Osteocyte (in vitro differentiated cells): ENCODE data around the gene BCAS4. TPM values are rescaled to one million over a fixed set of nuclear protein-coding genes. Genes with fewer than 3 reads are reported as not detected.
A peak's percentile ranks its signal among the peaks of the same experiment; 100 is the strongest.

ENCODE experiments used
- DNase-seq: peaks from one replicate; pipeline ENCODE4 v3.0.0; 2021; ENCODE audit warnings: mixed read lengths; ENCODE audit not compliant: unreplicated experiment; ENCODE audit errors: extremely low spot score
- H3K27ac Mint-ChIP-seq: one replicate; pipeline ENCODE4 v1.8.0; 2021; ENCODE audit warnings: mild to moderate bottlenecking, mixed read lengths; ENCODE audit not compliant: unreplicated experiment
- H3K27me3 Mint-ChIP-seq: one replicate; pipeline ENCODE4 v1.8.0; 2021; ENCODE audit warnings: mixed read lengths; ENCODE audit not compliant: unreplicated experiment
- H3K36me3 Mint-ChIP-seq: one replicate; pipeline ENCODE4 v1.8.0; 2021; ENCODE audit warnings: mixed read lengths; ENCODE audit not compliant: unreplicated experiment
- H3K4me1 Mint-ChIP-seq: one replicate; pipeline ENCODE4 v1.8.0; 2021; ENCODE audit warnings: mixed read lengths; ENCODE audit not compliant: unreplicated experiment
- H3K4me3 Mint-ChIP-seq: one replicate; pipeline ENCODE4 v1.8.0; 2021; ENCODE audit warnings: mild to moderate bottlenecking, moderate library complexity, mixed read lengths; ENCODE audit not compliant: unreplicated experiment
- H3K9me3 Mint-ChIP-seq: one replicate; pipeline ENCODE4 v1.8.0; 2021; ENCODE audit warnings: mixed read lengths; ENCODE audit not compliant: unreplicated experiment
- total RNA-seq: library from RNA; stranded (reverse); gene quantifications from 2 replicates; pipeline ENCODE4 v1.2.1, GENCODE V29; 2021
- TF ChIP-seq, protein P1 (sequence below): fragments of 200-600 bp; sonication (generic); IDR thresholded peaks from 2 replicates; pipeline ENCODE4 v1.5.0; 2021; ENCODE audit warnings: antibody characterized with exemption, mild to moderate bottlenecking, moderate library complexity

The BCAS4 gene
- total RNA-seq, 1 donor from 2014 or later: 4.2 TPM

DNA sequence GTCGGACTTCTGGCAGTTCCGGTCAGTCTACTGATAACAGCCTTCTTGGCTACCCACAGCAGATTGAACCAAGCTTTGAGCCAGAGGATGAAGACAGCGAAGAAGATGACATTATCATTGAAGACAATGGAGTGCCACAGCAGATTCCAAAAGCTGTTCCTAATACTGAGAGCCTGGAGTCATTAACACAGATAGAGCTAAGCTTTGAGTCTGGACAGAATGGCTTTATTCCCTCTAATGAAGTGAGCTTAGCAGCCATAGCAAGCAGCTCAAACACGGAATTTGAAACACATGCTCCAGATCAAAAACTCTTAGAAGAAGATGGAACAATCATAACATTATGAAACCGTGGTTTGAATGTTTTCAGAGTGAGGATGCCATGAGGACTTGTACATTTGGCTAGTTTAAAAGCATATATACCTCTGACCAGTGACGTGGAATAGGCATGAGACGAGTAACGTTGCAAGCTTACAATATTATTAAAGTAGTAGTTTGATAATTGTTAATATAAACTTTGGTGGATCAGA is 44.7 kb upstream of the BCAS4 start:
- H3K36me3 Mint-ChIP-seq: no peaks in the 10 kb centered on the region
- TF ChIP-seq, protein P1, sequence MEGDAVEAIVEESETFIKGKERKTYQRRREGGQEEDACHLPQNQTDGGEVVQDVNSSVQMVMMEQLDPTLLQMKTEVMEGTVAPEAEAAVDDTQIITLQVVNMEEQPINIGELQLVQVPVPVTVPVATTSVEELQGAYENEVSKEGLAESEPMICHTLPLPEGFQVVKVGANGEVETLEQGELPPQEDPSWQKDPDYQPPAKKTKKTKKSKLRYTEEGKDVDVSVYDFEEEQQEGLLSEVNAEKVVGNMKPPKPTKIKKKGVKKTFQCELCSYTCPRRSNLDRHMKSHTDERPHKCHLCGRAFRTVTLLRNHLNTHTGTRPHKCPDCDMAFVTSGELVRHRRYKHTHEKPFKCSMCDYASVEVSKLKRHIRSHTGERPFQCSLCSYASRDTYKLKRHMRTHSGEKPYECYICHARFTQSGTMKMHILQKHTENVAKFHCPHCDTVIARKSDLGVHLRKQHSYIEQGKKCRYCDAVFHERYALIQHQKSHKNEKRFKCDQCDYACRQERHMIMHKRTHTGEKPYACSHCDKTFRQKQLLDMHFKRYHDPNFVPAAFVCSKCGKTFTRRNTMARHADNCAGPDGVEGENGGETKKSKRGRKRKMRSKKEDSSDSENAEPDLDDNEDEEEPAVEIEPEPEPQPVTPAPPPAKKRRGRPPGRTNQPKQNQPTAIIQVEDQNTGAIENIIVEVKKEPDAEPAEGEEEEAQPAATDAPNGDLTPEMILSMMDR: no peak
- H3K4me3 Mint-ChIP-seq: no peak overlapping the region
- DNase-seq: peak; percentile 0
- peaks cover 4% of the 10 kb centered on the region for H3K4me1 Mint-ChIP-seq
- peaks cover 9% of the 10 kb centered on the region for H3K27me3 Mint-ChIP-seq
- H3K9me3 Mint-ChIP-seq: no peaks in the 10 kb centered on the region
- H3K27ac Mint-ChIP-seq: no peak overlapping the region

DNA sequence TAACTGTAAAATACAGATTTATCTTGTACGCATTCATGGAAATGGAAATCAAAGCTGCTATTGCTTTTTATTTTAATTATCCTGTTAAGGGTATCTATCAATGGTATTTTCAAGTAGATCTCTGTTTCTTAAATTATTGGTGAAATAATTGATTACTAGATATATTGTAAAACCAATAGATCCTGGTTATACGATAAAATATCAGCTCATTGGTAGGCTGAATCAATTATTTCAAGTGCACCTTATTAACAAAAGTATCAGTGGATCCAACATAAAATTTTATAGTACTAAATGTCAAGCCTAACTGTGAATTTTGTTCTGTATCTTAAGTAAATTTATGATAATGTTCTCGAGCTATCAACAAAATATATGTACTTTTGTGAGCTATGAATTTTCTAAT is 41.7 kb upstream of the BCAS4 start:
- no peak for DNase-seq
- Mint-ChIP-seq H3K27ac (no peak overlapping the region), H3K4me1 (no peaks in the 10 kb centered on the region), H3K36me3 (no peaks in the 10 kb centered on the region), H3K9me3 (no peaks in the 10 kb centered on the region), H3K4me3 (no peak overlapping the region), H3K27me3 (peaks cover 25% of the 10 kb centered on the region)
- TF ChIP-seq, protein P1: no peak

DNA sequence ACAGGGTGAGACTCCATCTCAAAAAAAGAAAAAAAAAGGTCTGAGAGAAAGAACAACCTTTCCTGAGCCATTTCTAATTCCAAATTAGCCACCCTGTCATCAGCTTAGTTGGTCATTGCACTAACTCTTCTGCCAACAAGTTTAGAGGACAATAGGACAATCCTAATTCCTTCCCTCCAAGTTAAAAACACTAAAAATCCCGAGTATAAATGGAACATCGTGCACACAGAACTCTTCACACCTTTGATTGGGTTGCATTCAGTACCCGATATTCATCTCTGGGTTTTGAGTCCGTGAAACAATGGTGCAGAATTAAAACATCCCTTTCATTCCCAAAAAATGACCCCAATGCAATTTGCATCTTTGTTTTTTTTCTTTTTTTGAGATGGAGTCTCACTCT is 40.4 kb upstream of the BCAS4 start:
- H3K36me3 Mint-ChIP-seq: no peaks in the 10 kb centered on the region

DNA sequence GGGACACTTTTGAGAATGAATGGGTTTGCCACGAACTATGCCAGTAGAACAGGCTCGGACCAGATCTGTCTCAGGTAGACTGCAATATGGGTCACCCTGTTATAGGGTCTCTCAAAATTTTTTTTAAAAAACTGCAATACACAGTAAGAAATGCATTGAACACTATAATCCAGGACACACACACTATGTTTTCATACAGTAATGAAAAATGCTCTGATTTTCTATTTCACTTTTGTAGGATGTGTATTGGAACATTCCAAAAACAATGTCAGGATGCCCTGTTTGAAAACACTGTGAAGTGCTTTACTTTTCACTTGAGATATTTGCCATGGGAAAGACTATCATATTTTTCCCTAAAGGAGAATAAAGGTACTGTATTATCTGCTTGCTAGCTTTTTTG is 38.4 kb upstream of the BCAS4 start:
- H3K4me3 Mint-ChIP-seq: no peak overlapping the region
- no peak for DNase-seq
- no peaks in the 10 kb centered on the region for H3K9me3 Mint-ChIP-seq
- H3K27ac Mint-ChIP-seq: no peak overlapping the region
- TF ChIP-seq, protein P1: no peak
- H3K36me3 Mint-ChIP-seq: no peaks in the 10 kb centered on the region
- peaks cover 32% of the 10 kb centered on the region for H3K27me3 Mint-ChIP-seq
- no peaks in the 10 kb centered on the region for H3K4me1 Mint-ChIP-seq

More for the DNA sequence above, 40.4 kb upstream of the BCAS4 start:
- H3K27me3 Mint-ChIP-seq: peaks cover 29% of the 10 kb centered on the region
- H3K4me3 Mint-ChIP-seq: no peak overlapping the region
- H3K4me1 Mint-ChIP-seq: no peaks in the 10 kb centered on the region
- TF ChIP-seq, protein P1: no peak
- DNase-seq: no peak
- H3K27ac Mint-ChIP-seq: no peak overlapping the region
- no peaks in the 10 kb centered on the region for H3K9me3 Mint-ChIP-seq

DNA sequence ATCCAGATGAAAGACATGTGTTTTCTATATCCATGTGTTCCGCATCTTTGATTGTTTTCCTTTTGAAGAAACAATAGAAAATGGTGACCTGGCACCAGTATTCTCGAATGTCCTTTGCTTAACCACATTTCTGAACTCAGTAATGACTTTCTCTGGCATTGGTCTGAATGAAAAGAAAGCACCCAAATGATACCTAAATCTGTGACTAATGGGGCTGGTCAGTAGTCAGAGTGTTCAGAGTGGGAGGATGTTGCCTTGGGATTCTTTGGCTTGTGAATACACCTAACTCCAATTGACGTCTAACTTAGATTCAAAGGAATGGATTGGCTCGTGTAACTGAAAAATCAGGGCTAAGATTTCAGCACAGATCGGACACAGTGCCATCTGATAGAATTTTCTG is 36.4 kb upstream of the BCAS4 start:
- Mint-ChIP-seq H3K27me3 (peaks cover 29% of the 10 kb centered on the region), H3K9me3 (no peaks in the 10 kb centered on the region), H3K27ac (no peak overlapping the region), H3K4me3 (no peak overlapping the region), H3K36me3 (no peaks in the 10 kb centered on the region), H3K4me1 (peaks cover 7% of the 10 kb centered on the region)
- TF ChIP-seq, protein P1: no peak
- DNase-seq: no peak
